Suprapubic skin (tissue), 3 donors: ENCODE results near the gene USP22.

ENCODE experiments used
- EP300 ChIP-seq: sonication (generic); formaldehyde crosslinking; IDR thresholded peaks from one replicate; pipeline ENCODE4 v1.6.1; 2017; ENCODE audit warnings: antibody characterized with exemption
- TF ChIP-seq, protein P1 (sequence below), 2 donors: fragments of 200-600 bp in 1 of 2; fragments of 450-650 bp in 1 of 2; sonication (generic) in 1 of 2; IDR thresholded peaks; one replicate each; pipeline ENCODE4 v1.5.1; 2016 to 2019; ENCODE audit warnings: antibody characterized with exemption in 2 of 2, mild to moderate bottlenecking in 1 of 2, moderate library complexity in 1 of 2

- TF ChIP-seq, protein P1, sequence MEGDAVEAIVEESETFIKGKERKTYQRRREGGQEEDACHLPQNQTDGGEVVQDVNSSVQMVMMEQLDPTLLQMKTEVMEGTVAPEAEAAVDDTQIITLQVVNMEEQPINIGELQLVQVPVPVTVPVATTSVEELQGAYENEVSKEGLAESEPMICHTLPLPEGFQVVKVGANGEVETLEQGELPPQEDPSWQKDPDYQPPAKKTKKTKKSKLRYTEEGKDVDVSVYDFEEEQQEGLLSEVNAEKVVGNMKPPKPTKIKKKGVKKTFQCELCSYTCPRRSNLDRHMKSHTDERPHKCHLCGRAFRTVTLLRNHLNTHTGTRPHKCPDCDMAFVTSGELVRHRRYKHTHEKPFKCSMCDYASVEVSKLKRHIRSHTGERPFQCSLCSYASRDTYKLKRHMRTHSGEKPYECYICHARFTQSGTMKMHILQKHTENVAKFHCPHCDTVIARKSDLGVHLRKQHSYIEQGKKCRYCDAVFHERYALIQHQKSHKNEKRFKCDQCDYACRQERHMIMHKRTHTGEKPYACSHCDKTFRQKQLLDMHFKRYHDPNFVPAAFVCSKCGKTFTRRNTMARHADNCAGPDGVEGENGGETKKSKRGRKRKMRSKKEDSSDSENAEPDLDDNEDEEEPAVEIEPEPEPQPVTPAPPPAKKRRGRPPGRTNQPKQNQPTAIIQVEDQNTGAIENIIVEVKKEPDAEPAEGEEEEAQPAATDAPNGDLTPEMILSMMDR (IDR thresholded peaks at IDR 0.05): no peak
- TF ChIP-seq EP300: no peak
Measured at GRCh38 chr17:20961586-20961985, 81.2 kb downstream of the USP22 start.
